Epithelial cell of proximal tubule (primary cell): ENCODE results near the gene PAFAH1B2. TPM values are rescaled to one million over a fixed set of nuclear protein-coding genes. Genes with fewer than 3 reads are reported as not detected.

Source experiments
- DNase-seq: peaks from one replicate; pipeline ENCODE4 v3.0.0-alpha.2; 2011; ENCODE audit warnings: low read depth
- H3K4me3 ChIP-seq: 2 replicates; pipeline ENCODE4 v1.5.1; 2011; ENCODE audit warnings: low read depth, mild to moderate bottlenecking, low read length
- CTCF ChIP-seq: conservative IDR thresholded peaks from 2 replicates; pipeline ENCODE4 v1.5.1; 2012; ENCODE audit warnings: low read depth, mild to moderate bottlenecking, low read length
- total RNA-seq: library from RNA; depleted of rRNA; stranded (reverse); fragments of >200 nt; gene quantifications from 2 replicates; pipeline ENCODE4 v1.2.3, GENCODE V29; 2015

The PAFAH1B2 gene
- total RNA-seq, 1 donor from 2014 or later = 103 TPM

- no peak for DNase-seq
- no peak for TF ChIP-seq CTCF
Measured at GRCh38 chr11:117222991-117223740, 79.1 kb downstream of the PAFAH1B2 start.

GRCh38 chr11:117223741-117224689, 79.9 kb downstream of the PAFAH1B2 start:
- no peak for TF ChIP-seq CTCF

More at GRCh38 chr11:117222991-117223740, 79.1 kb downstream of the PAFAH1B2 start:
- no peak overlapping the region for H3K4me3 ChIP-seq

GRCh38 chr11:117225553-117226170, 81.6 kb downstream of the PAFAH1B2 start:
- TF ChIP-seq CTCF = no peak
- no peak for DNase-seq
- H3K4me3 ChIP-seq = no peak overlapping the region

More at GRCh38 chr11:117223741-117224689, 79.9 kb downstream of the PAFAH1B2 start:
- DNase-seq = no peak
- no peak overlapping the region for H3K4me3 ChIP-seq

Other genes with a start within 250 kb of the PAFAH1B2 start
- gene SIK3, start 45.9 kb upstream of the PAFAH1B2 start, total RNA-seq = 13.6 and 17.6 TPM in 2 replicates
- 7.1 and 12.2 TPM in 2 replicates for gene SIDT2, start 34.5 kb downstream of the PAFAH1B2 start, total RNA-seq
- 470 and 583 TPM in 2 replicates for gene TAGLN, start 55.1 kb downstream of the PAFAH1B2 start, total RNA-seq
- 19.6 and 29.6 TPM in 2 replicates for gene PCSK7, start 87.8 kb downstream of the PAFAH1B2 start, total RNA-seq
- gene RNF214, start 88.4 kb downstream of the PAFAH1B2 start, total RNA-seq = 6.5 and 9.7 TPM in 2 replicates
- gene BACE1-AS, start 147.1 kb downstream of the PAFAH1B2 start, total RNA-seq = 1.7 and 6.6 TPM in 2 replicates
- gene BACE1, start 172.0 kb downstream of the PAFAH1B2 start, total RNA-seq = 8.7 and 8.9 TPM in 2 replicates
- 20.0 and 20.2 TPM in 2 replicates for gene CEP164, start 183.6 kb downstream of the PAFAH1B2 start, total RNA-seq